ENCODE results near the gene ANKRD12. TPM values are rescaled to one million over a fixed set of nuclear protein-coding genes. Genes with fewer than 3 reads are reported as not detected.

The ANKRD12 gene
- polyA plus RNA-seq, 1 donor: 20.1 TPM

DNA sequence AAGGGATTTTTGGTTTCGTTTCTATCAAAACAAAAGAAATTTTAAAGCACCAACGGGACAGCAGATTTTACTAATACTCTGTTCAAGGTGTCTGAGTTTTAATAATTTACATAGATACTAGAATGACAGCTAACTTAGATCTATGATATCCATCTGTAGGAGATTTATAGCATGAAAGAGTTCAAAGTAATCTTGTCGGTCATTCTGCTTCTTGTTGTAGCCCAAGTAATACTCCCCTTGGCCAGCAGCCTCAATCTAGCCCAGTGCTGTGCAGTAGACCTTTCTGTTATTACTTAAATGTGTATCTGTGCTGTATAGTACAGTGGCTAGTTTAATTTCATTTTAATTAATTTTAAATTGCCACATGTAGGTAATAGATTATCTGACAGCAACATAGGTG is 44.7 kb downstream of the ANKRD12 start:
- no peak overlapping the region for H3K4me3 ChIP-seq (ENCODE audit: low read length)
- WGBS (ENCODE audit: insufficient coverage, low lambda C conversion rate): 90% methylated on average over 2 of the region's 3 CpGs
- H3K4me1 ChIP-seq (ENCODE audit: control insufficient read depth, insufficient read depth, low read length): no peaks in the 10 kb centered on the region

DNA sequence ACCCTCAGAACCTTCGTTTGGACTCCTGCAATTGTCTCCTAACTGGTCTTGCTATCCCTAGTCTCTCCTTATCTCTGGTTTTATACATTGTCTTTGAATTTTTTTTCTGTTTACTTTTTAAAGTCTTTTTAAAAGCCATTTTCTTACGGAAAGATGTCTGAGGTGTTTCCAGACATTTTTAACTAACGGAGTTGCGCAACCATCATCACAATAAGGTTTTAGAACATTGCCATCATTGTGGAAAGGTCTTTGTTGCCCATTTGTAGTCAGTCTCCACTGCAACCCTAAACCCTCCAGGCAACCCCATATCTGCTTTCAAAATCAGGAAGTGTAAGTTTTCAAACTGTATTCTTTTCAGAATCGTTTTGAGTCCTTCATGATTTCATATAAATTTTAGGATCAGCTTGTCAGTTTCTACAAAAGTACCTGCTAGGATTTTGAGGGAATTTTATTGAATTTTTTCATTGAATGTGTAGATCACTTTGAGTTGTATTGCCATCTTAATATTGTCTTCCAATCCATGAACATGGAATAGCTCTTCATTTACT is 46.3 kb downstream of the ANKRD12 start:
- Histone ChIP-seq H3K36me3 (ENCODE audit: control insufficient read depth, insufficient read depth, low read length) (peaks cover 20% of the 10 kb centered on the region), H3K27me3 (ENCODE audit: control insufficient read depth, insufficient read depth, low read length) (no peaks in the 10 kb centered on the region), H3K27ac (ENCODE audit: low read length) (no peak overlapping the region), H3K9me3 (ENCODE audit: control insufficient read depth, low read depth, low read length) (no peaks in the 10 kb centered on the region), H3K4me1 (ENCODE audit: control insufficient read depth, insufficient read depth, low read length) (peaks cover under 1% of the 10 kb centered on the region), H3K4me3 (ENCODE audit: low read length) (no peak overlapping the region)
- 92% methylated on average over 5 of the region's 5 CpGs for WGBS (ENCODE audit: insufficient coverage, low lambda C conversion rate)
- no peak for DNase-seq

More for the DNA sequence above, 44.7 kb downstream of the ANKRD12 start:
- Histone ChIP-seq H3K27me3 (ENCODE audit: control insufficient read depth, insufficient read depth, low read length) (no peaks in the 10 kb centered on the region), H3K9me3 (ENCODE audit: control insufficient read depth, low read depth, low read length) (no peaks in the 10 kb centered on the region), H3K36me3 (ENCODE audit: control insufficient read depth, insufficient read depth, low read length) (peaks cover 15% of the 10 kb centered on the region), H3K27ac (ENCODE audit: low read length) (no peak overlapping the region)
- DNase-seq: no peak

DNA sequence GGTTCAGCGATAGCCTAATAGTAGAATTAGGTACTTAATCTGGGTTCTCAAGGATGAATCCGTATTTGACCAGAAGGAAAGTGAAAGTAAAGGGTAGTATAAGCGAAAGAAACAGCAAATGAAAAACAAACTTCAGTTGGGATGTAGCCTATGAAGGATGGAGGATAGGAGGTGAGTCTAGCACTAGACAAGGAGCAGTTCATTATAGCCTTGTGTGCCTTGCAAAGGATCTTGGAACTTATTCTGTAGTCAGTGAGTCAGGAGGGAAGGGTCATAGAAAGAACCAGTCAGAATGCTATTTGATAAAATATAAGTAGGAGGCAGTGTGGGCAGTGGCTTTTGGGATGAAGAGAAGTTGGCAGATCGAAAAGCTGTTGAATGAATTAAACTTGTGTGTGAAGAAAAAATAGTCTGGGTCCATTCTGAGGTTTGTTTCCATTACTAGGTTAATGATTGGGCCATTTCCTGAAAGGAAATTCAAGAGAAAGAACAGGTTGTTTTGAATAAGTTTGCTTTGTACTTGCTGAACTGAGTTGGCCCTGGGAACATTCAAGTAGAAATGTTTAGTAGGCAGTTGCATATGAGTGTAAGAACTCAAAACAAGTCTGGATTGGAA is 48.5 kb downstream of the ANKRD12 start:
- Histone ChIP-seq H3K4me3 (ENCODE audit: low read length) (no peak overlapping the region), H3K9me3 (ENCODE audit: control insufficient read depth, low read depth, low read length) (no peaks in the 10 kb centered on the region), H3K36me3 (ENCODE audit: control insufficient read depth, insufficient read depth, low read length) (peaks cover 18% of the 10 kb centered on the region), H3K4me1 (ENCODE audit: control insufficient read depth, insufficient read depth, low read length) (peaks cover 3% of the 10 kb centered on the region), H3K27ac (ENCODE audit: low read length) (no peak overlapping the region), H3K27me3 (ENCODE audit: control insufficient read depth, insufficient read depth, low read length) (no peaks in the 10 kb centered on the region)
- DNase-seq: no peak
- WGBS (ENCODE audit: insufficient coverage, low lambda C conversion rate): 94% methylated on average over 4 of the region's 4 CpGs

DNA sequence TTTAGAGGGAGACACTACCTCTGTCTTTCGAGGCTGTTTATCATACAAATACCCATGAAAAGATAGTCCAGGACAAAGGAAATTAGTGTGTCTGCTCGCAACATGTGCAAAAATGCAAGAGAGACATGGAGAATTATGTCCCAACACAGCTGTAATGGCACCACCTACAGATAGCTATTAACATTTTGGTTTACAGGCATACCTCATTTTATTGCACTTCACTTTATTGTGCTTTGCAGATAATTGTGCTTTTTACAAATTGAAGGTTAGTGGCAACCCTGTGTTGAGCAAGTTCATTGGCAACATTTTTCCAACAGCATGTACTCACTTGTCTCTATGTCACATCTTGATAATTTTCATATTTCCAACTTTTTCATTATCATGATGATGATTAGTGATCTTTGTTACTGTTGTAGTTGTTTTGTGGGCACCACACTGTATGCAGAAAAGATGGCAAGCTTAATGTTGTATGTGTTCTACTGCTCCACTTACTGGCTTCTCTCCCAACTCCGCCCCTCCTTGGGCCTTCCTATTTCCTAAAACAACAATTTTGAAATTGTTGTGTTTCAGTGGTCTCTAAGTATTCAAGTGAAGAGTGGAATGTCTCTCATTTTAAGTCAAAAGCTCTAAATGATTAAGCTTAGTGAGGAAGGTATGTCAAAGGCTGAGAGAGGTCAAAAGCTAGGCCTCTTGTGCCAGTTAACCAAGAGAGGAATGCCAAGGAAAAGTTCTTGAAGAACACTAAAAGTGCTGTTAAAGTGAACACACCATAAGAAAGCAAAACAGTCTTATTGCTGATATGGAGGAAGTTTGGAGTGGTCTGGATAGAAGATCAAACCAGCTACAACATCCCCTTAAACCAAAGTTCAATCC is 52.0 kb downstream of the ANKRD12 start:
- 100% methylated on average over 1 of the region's 3 CpGs for WGBS (ENCODE audit: insufficient coverage, low lambda C conversion rate)
- no peaks in the 10 kb centered on the region for H3K27me3 ChIP-seq (ENCODE audit: control insufficient read depth, insufficient read depth, low read length)
- peaks cover 13% of the 10 kb centered on the region for H3K36me3 ChIP-seq (ENCODE audit: control insufficient read depth, insufficient read depth, low read length)
- no peaks in the 10 kb centered on the region for H3K9me3 ChIP-seq (ENCODE audit: control insufficient read depth, low read depth, low read length)
- no peak overlapping the region for H3K4me3 ChIP-seq (ENCODE audit: low read length)
- DNase-seq: peak; percentile 7 to 31
- H3K27ac ChIP-seq (ENCODE audit: low read length): no peak overlapping the region
- H3K4me1 ChIP-seq (ENCODE audit: control insufficient read depth, insufficient read depth, low read length): peaks cover 3% of the 10 kb centered on the region

DNA sequence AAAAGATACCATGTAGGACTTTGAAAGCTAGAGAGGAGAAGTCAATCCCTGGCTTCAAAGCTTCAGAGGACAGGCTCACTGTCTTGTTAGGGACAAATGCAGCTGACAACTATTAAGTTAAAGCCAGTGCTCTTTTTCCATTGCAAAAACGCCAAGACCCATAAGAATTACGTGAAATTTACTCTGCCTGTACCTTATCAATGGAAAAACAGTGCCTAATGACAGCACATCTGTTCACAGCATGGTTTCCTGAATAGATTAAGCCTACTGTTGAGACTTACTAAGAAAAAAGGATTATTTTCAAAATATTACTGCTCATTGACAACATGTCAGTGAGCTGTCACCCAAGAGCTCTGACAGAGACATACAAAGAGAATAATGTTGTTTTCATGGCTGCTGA is 52.9 kb downstream of the ANKRD12 start:
- H3K27me3 ChIP-seq (ENCODE audit: control insufficient read depth, insufficient read depth, low read length): no peaks in the 10 kb centered on the region
- peaks cover 3% of the 10 kb centered on the region for H3K4me1 ChIP-seq (ENCODE audit: control insufficient read depth, insufficient read depth, low read length)
- DNase-seq: no peak
- WGBS (ENCODE audit: insufficient coverage, low lambda C conversion rate): 100% methylated on average over 1 of the region's 2 CpGs
- H3K27ac ChIP-seq (ENCODE audit: low read length): no peak overlapping the region
- no peaks in the 10 kb centered on the region for H3K9me3 ChIP-seq (ENCODE audit: control insufficient read depth, low read depth, low read length)
- peaks cover 9% of the 10 kb centered on the region for H3K36me3 ChIP-seq (ENCODE audit: control insufficient read depth, insufficient read depth, low read length)
- no peak overlapping the region for H3K4me3 ChIP-seq (ENCODE audit: low read length)

DNA sequence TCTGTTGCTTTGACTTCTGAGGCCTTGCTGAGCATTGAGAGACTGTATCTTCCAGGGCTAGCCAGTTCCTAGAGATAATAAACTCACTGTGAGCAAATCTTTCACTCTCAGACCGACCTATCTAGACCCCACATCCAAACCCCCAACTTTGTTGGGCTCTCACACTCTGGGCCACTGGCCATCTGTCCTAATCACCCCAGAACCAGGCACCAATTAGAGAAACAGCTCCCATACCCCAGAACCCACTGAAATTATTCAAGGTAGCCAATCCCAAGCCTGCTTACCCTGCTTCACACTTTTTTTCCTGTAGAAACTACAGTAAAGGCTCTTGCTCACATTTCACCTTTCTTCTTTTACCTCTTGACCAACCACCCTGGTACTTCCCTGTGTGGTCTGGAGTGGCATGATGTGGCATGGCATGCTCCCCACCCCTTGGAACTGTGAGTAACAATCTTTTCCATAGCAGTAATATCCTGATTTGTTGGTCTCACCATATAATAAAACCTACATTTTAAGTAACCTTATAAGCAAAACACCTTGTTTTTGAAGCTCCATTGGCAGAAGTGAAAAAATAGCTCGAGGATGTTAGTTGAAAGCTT is 55.2 kb downstream of the ANKRD12 start:
- DNase-seq: no peak
- peaks cover 3% of the 10 kb centered on the region for H3K4me1 ChIP-seq (ENCODE audit: control insufficient read depth, insufficient read depth, low read length)
- no peaks in the 10 kb centered on the region for H3K9me3 ChIP-seq (ENCODE audit: control insufficient read depth, low read depth, low read length)
- H3K36me3 ChIP-seq (ENCODE audit: control insufficient read depth, insufficient read depth, low read length): peaks cover 6% of the 10 kb centered on the region
- no peak overlapping the region for H3K4me3 ChIP-seq (ENCODE audit: low read length)
- H3K27me3 ChIP-seq (ENCODE audit: control insufficient read depth, insufficient read depth, low read length): no peaks in the 10 kb centered on the region
- WGBS (ENCODE audit: insufficient coverage, low lambda C conversion rate): no CpG with 5 or more reads among the region's 2 CpGs
- no peak overlapping the region for H3K27ac ChIP-seq (ENCODE audit: low read length)

DNA sequence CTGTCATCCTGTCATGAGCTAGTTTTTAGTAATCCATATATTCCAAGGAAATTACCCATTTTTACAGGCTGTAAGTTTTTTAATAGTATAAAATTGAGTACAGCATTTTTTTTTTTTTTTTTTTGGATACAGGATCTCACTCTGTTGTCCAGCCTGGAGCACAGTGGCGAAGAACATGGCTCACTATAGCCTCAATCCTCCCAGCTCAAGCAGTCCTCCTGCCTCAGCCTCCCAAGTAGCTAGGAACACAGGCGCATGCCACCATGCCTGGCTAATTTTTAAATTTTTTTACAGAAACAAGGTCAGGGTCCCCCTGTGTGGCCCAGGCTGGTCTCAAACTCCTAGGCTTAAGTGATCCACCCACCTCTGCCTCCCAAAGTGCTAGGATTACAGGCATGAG is 56.5 kb downstream of the ANKRD12 start:
- peaks cover 2% of the 10 kb centered on the region for H3K36me3 ChIP-seq (ENCODE audit: control insufficient read depth, insufficient read depth, low read length)
- no peaks in the 10 kb centered on the region for H3K9me3 ChIP-seq (ENCODE audit: control insufficient read depth, low read depth, low read length)
- no peak overlapping the region for H3K4me3 ChIP-seq (ENCODE audit: low read length)
- DNase-seq: no peak
- no CpG with 5 or more reads among the region's 2 CpGs for WGBS (ENCODE audit: insufficient coverage, low lambda C conversion rate)
- no peaks in the 10 kb centered on the region for H3K27me3 ChIP-seq (ENCODE audit: control insufficient read depth, insufficient read depth, low read length)
- no peak overlapping the region for H3K27ac ChIP-seq (ENCODE audit: low read length)
- H3K4me1 ChIP-seq (ENCODE audit: control insufficient read depth, insufficient read depth, low read length): peaks cover 1% of the 10 kb centered on the region

DNA sequence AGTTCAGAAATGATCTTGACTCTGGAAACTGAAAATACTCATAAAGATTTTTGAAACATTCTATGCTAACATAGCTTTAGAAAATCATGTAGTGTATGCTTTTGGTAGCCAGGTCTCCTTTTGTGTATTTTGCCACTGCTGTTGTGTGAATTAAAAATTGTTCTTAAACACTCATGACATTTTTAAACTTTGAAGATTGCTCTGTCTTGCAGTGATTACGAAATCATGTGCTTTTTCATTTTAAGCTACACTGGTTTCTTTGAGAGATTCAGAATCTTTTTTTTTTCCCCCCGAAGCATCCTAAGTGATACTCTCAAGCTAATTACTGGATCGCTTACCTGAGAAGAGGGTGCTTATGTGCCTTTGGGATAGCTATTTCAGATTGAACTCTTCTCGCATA is 60.0 kb downstream of the ANKRD12 start:
- Histone ChIP-seq H3K4me3 (ENCODE audit: low read length) (no peak overlapping the region), H3K9me3 (ENCODE audit: control insufficient read depth, low read depth, low read length) (no peaks in the 10 kb centered on the region), H3K36me3 (ENCODE audit: control insufficient read depth, insufficient read depth, low read length) (peaks cover 2% of the 10 kb centered on the region), H3K27me3 (ENCODE audit: control insufficient read depth, insufficient read depth, low read length) (no peaks in the 10 kb centered on the region), H3K27ac (ENCODE audit: low read length) (no peak overlapping the region), H3K4me1 (ENCODE audit: control insufficient read depth, insufficient read depth, low read length) (no peaks in the 10 kb centered on the region)
- WGBS (ENCODE audit: insufficient coverage, low lambda C conversion rate): 93% methylated on average over 3 of the region's 4 CpGs
- DNase-seq: no peak

DNA sequence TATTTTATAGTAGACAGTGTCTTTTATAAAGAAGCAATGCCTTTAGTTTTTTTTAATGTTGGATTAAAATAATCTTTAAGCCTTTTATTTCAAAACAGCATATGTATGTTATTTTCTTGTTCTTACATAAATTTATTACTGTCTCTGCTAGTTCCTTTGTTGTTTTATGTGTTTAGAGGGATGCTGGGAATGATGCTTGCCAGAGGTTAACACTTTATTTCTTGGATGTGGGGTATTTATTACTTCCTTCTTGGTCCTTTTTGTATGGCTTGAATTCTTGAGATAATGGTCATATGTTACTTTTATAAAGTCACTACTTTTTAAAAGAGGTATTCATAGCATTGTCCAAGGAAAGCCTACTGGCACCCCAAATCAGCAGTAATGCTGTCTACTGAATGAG is 63.1 kb downstream of the ANKRD12 start:
- no peak overlapping the region for H3K27ac ChIP-seq (ENCODE audit: low read length)
- no peaks in the 10 kb centered on the region for H3K4me1 ChIP-seq (ENCODE audit: control insufficient read depth, insufficient read depth, low read length)
- peaks cover 7% of the 10 kb centered on the region for H3K36me3 ChIP-seq (ENCODE audit: control insufficient read depth, insufficient read depth, low read length)
- no peak overlapping the region for H3K4me3 ChIP-seq (ENCODE audit: low read length)
- no peak for DNase-seq
- H3K27me3 ChIP-seq (ENCODE audit: control insufficient read depth, insufficient read depth, low read length): no peaks in the 10 kb centered on the region
- H3K9me3 ChIP-seq (ENCODE audit: control insufficient read depth, low read depth, low read length): no peaks in the 10 kb centered on the region

DNA sequence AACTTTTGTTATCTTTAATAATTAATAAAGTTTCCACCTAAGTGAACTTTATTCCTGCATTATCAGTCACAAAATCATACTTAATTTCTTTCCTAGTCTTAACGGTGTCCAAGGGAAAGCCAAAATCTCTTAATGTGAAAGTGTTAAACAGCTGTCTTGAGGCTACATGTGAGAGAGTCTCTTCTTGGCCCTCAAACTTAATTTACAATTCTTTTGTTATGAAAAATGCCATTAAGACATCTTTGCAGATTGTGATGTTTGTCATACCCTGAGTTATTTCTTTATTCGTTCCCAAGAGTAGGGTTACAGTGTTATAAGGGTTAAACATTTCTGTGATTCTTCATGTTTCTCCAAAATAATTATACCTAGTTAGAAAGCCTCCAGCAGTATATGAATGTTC is 64.6 kb downstream of the ANKRD12 start:
- 63% methylated on average over 1 of the region's 2 CpGs for WGBS (ENCODE audit: insufficient coverage, low lambda C conversion rate)
- Histone ChIP-seq H3K36me3 (ENCODE audit: control insufficient read depth, insufficient read depth, low read length) (peaks cover 7% of the 10 kb centered on the region), H3K27me3 (ENCODE audit: control insufficient read depth, insufficient read depth, low read length) (no peaks in the 10 kb centered on the region), H3K4me3 (ENCODE audit: low read length) (no peak overlapping the region), H3K9me3 (ENCODE audit: control insufficient read depth, low read depth, low read length) (no peaks in the 10 kb centered on the region), H3K27ac (ENCODE audit: low read length) (no peak overlapping the region), H3K4me1 (ENCODE audit: control insufficient read depth, insufficient read depth, low read length) (no peaks in the 10 kb centered on the region)
- DNase-seq: no peak

All from large intestine (tissue), 3 donors.